ENCODE data around the gene PIMREG.

PIMREG gene

DNA sequence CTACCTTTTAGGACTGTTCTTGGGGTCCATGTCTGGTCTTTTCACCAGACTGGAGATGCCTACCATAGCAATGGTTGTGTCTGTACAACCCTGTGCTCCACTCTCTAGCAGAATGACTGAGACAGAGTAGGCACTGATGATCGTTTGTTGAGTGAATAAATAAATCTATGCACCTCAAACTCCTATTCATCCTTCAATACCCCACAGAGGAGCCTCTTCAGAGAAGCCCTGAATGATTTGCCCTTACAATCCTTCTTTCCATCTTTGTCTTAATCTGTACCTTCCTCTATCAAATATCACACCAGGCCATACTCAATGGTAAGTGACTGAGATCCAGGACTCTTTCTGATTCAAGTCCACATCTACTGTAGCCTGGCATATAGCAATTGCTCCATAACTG is 23.3 kb downstream of the PIMREG start:
- no peaks in the 10 kb centered on the region for H3K4me1 ChIP-seq
- H3K4me3 ChIP-seq (ENCODE audit: low read depth, low read length), result no peak overlapping the region
- H3K79me2 ChIP-seq, result no peaks in the 10 kb centered on the region
- H3K4me2 ChIP-seq (ENCODE audit: low read length), result no peak overlapping the region
- no peaks in the 10 kb centered on the region for H3K9me3 ChIP-seq (ENCODE audit: control insufficient read depth, low read length)
- no peak overlapping the region for H3K27ac ChIP-seq
- H3K27me3 ChIP-seq (ENCODE audit: control insufficient read depth, insufficient read depth, low read length), result no peaks in the 10 kb centered on the region
- no peak overlapping the region for H2AFZ ChIP-seq
- TF ChIP-seq, protein P1, sequence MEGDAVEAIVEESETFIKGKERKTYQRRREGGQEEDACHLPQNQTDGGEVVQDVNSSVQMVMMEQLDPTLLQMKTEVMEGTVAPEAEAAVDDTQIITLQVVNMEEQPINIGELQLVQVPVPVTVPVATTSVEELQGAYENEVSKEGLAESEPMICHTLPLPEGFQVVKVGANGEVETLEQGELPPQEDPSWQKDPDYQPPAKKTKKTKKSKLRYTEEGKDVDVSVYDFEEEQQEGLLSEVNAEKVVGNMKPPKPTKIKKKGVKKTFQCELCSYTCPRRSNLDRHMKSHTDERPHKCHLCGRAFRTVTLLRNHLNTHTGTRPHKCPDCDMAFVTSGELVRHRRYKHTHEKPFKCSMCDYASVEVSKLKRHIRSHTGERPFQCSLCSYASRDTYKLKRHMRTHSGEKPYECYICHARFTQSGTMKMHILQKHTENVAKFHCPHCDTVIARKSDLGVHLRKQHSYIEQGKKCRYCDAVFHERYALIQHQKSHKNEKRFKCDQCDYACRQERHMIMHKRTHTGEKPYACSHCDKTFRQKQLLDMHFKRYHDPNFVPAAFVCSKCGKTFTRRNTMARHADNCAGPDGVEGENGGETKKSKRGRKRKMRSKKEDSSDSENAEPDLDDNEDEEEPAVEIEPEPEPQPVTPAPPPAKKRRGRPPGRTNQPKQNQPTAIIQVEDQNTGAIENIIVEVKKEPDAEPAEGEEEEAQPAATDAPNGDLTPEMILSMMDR (IDR thresholded peaks at IDR 0.05), result no peak
- H3K36me3 ChIP-seq (ENCODE audit: control insufficient read depth, insufficient read depth, low read length), result no peaks in the 10 kb centered on the region
- H3K9ac ChIP-seq, result no peak overlapping the region

DNA sequence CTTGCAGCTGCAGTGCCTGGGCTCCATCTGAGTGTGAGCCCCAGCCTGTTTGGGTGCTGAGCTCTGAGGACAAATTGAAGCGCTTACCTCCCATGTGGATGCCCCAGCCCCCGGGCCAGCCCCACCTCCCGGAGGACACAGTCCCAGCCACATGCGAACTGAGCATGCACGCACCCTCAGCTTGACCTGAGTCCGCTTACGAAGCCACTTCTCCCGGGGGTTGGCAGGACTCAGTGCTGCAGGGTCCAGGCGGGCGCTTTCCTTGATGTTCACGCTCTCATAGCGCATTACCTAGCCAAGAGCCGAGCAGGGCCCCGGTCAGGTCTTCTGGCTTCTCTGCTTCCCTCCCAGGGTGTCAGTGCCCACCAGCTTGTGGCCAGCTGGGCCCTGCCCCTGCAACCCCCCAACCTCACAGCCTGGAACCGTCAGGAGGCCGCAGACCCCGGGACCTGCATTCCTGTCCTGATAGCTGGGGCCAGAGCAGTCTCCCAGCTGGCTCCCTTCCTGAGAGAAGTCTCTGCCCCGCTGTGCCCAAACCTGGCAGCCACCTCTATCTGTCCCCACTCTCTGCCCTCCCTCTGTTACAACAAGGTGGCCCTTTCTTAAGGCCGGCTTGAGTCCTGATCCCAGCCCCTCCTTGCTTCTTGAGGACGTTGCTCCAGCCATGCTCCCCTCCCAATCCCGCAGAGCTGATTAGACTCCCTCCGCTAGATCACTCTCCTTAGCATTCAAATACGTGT is 24.0 kb downstream of the PIMREG start:
- H3K9ac ChIP-seq, result no peak overlapping the region
- TF ChIP-seq, protein P1 (IDR thresholded peaks at IDR 0.05), result no peak
- no peaks in the 10 kb centered on the region for H3K27me3 ChIP-seq (ENCODE audit: control insufficient read depth, insufficient read depth, low read length)
- no peak overlapping the region for H3K4me3 ChIP-seq (ENCODE audit: low read depth, low read length)
- no peaks in the 10 kb centered on the region for H3K36me3 ChIP-seq (ENCODE audit: control insufficient read depth, insufficient read depth, low read length)
- no peaks in the 10 kb centered on the region for H3K9me3 ChIP-seq (ENCODE audit: control insufficient read depth, low read length)
- H3K4me1 ChIP-seq, result no peaks in the 10 kb centered on the region
- H2AFZ ChIP-seq, result no peak overlapping the region
- no peak overlapping the region for H3K4me2 ChIP-seq (ENCODE audit: low read length)
- H3K27ac ChIP-seq, result no peak overlapping the region
- H3K79me2 ChIP-seq, result no peaks in the 10 kb centered on the region

GRCh38 chr17:6470146-6470718 is 26.0 kb downstream of the PIMREG start:
- Histone ChIP-seq H3K36me3 (ENCODE audit: control insufficient read depth, insufficient read depth, low read length) (no peaks in the 10 kb centered on the region), H3K27me3 (ENCODE audit: control insufficient read depth, insufficient read depth, low read length) (no peaks in the 10 kb centered on the region), H3K27ac (no peak overlapping the region), H3K79me2 (no peaks in the 10 kb centered on the region), H2AFZ (no peak overlapping the region), H3K4me2 (ENCODE audit: low read length) (no peak overlapping the region), H3K9ac (no peak overlapping the region), H3K4me1 (no peaks in the 10 kb centered on the region), H3K4me3 (ENCODE audit: low read depth, low read length) (no peak overlapping the region), H3K9me3 (ENCODE audit: control insufficient read depth, low read length) (no peaks in the 10 kb centered on the region)
- TF ChIP-seq, protein P1 (IDR thresholded peaks at IDR 0.05), result no peak

DNA sequence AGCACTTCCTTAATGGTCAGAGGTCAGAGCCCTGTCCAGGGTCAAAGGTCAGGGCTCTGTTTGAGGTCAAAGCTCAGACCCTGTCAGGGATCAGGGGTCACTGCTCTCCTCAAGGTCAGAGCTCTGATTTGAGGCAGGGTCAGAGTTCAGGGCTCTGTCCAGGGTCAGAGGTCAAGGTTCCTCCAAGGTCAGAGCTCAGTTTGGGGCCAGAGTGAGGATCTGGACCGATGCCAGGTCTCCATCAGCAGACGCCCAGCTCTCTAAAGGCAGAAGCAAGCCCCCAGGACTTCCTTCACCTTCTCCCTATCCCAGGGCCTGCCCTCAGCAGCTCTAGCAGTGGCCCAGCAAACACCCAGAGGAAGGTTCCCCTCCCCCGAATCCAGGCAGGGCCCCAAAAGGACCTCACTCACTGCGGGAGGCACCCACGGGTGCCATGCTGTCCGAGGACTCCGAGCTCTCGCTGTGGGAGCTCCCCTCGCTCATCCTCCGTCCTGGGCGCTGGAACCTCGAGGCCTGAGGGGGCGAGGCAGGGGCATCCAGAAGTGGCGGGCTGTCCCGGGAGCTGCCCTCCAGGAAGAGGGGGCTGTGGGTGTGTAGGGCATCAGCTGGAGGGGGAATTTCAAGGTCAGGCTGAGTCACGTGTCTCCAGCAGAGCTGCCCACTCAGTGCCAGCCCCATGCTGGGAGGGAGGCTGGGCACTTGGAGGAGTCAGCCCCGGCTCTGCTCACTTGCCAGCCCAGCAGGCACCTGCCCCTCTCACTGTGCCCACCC is 26.7 kb downstream of the PIMREG start:
- H2AFZ ChIP-seq, result no peak overlapping the region
- no peaks in the 10 kb centered on the region for H3K79me2 ChIP-seq
- TF ChIP-seq, protein P1 (IDR thresholded peaks at IDR 0.05), result no peak
- no peaks in the 10 kb centered on the region for H3K27me3 ChIP-seq (ENCODE audit: control insufficient read depth, insufficient read depth, low read length)
- no peaks in the 10 kb centered on the region for H3K4me1 ChIP-seq
- no peaks in the 10 kb centered on the region for H3K9me3 ChIP-seq (ENCODE audit: control insufficient read depth, low read length)
- H3K36me3 ChIP-seq (ENCODE audit: control insufficient read depth, insufficient read depth, low read length), result no peaks in the 10 kb centered on the region
- H3K4me2 ChIP-seq (ENCODE audit: low read length), result no peak overlapping the region
- no peak overlapping the region for H3K4me3 ChIP-seq (ENCODE audit: low read depth, low read length)
- no peak overlapping the region for H3K27ac ChIP-seq
- H3K9ac ChIP-seq, result no peak overlapping the region

All from parathyroid adenoma (tissue), 2 donors.